ENCODE results near the gene ITPR1. TPM values are rescaled to one million over a fixed set of nuclear protein-coding genes. Genes with fewer than 3 reads are reported as not detected.

ITPR1 gene
- total and polyA plus RNA-seq, 4 donors, result 3.7 to 39.4 (median 8.2) TPM

- Histone ChIP-seq H3K9ac (ENCODE audit: low read depth in 1 of 2, low read length in 2 of 2) (no peak overlapping the region), H3K4me3 (ENCODE audit: low read depth in 1 of 3, low read length in 3 of 3) (no peak overlapping the region), H3K27ac (ENCODE audit: low read depth in 1 of 2, low read length in 2 of 2) (no peak overlapping the region), H3K36me3 (ENCODE audit: control insufficient read depth in 4 of 4, insufficient read depth in 3 of 4, low read depth in 1 of 4, low read length in 3 of 4) (no peaks in the 10 kb centered on the region), H3K27me3 (ENCODE audit: control insufficient read depth in 4 of 4, insufficient read depth in 4 of 4, low read length in 3 of 4) (no peaks in the 10 kb centered on the region), H3K4me1 (ENCODE audit: control insufficient read depth in 4 of 4, insufficient read depth in 4 of 4, low read length in 3 of 4) (no peaks in the 10 kb centered on the region), H3K9me3 (ENCODE audit: control insufficient read depth in 4 of 4, low read length in 3 of 4) (no peaks in the 10 kb centered on the region)
- no peak for DNase-seq (ENCODE audit: low spot score)
- WGBS, result 44% methylated on average over 3 of the region's 3 CpGs
- TF ChIP-seq RAD21 (IDR thresholded peaks at IDR 0.05) (no peak), GABPA (IDR thresholded peaks at IDR 0.05 in 1 of 2, conservative IDR thresholded peaks at IDR 0.05 in 1 of 2) (no peak), REST (IDR thresholded peaks at IDR 0.05) (no peak)
Observed at GRCh38 chr3:4517643-4518311, 24.6 kb downstream of the ITPR1 start.

GRCh38 chr3:4520033-4520816, 27.1 kb downstream of the ITPR1 start:
- no peaks in the 10 kb centered on the region for H3K9me3 ChIP-seq (ENCODE audit: control insufficient read depth in 4 of 4, low read length in 3 of 4)
- H3K4me3 ChIP-seq (ENCODE audit: low read depth in 1 of 3, low read length in 3 of 3), result no peak overlapping the region
- no peak overlapping the region for H3K9ac ChIP-seq (ENCODE audit: low read depth in 1 of 2, low read length in 2 of 2)
- TF ChIP-seq GABPA (IDR thresholded peaks at IDR 0.05 in 1 of 2, conservative IDR thresholded peaks at IDR 0.05 in 1 of 2) (no peak), REST (IDR thresholded peaks at IDR 0.05) (no peak), NR2F2 (IDR thresholded peaks at IDR 0.05) (no peak), HNF4A (conservative IDR thresholded peaks at IDR 0.05) (no peak), HNF4G (IDR thresholded peaks at IDR 0.05) (no peak), ATF3 (IDR thresholded peaks at IDR 0.05) (no peak), MAX (IDR thresholded peaks at IDR 0.05) (no peak), FOXA2 (IDR thresholded peaks at IDR 0.05) (no peak), RXRA (IDR thresholded peaks at IDR 0.05) (no peak), CTCF (IDR thresholded peaks at IDR 0.05; ENCODE audit: low read depth, low read length, missing input control) (no peak), RAD21 (IDR thresholded peaks at IDR 0.05) (no peak)
- no peaks in the 10 kb centered on the region for H3K4me1 ChIP-seq (ENCODE audit: control insufficient read depth in 4 of 4, insufficient read depth in 4 of 4, low read length in 3 of 4)
- H3K27ac ChIP-seq (ENCODE audit: low read depth in 1 of 2, low read length in 2 of 2), result no peak overlapping the region
- DNase-seq (ENCODE audit: low spot score), result no peak
- 80% methylated on average over 5 of the region's 5 CpGs for WGBS
- no peaks in the 10 kb centered on the region for H3K36me3 ChIP-seq (ENCODE audit: control insufficient read depth in 4 of 4, insufficient read depth in 3 of 4, low read depth in 1 of 4, low read length in 3 of 4)
- no peaks in the 10 kb centered on the region for H3K27me3 ChIP-seq (ENCODE audit: control insufficient read depth in 4 of 4, insufficient read depth in 4 of 4, low read length in 3 of 4)
